Suprapubic skin (tissue), 4 donors: ENCODE results near the gene MALT1. TPM values are rescaled to one million over a fixed set of nuclear protein-coding genes. Genes with fewer than 3 reads are reported as not detected.

Experiments
- DNase-seq, 2 donors: peaks; one replicate each; pipeline ENCODE4 v3.0.0-alpha.2; 2019; ENCODE audit warnings: low spot score in 2 of 2
- H3K27ac ChIP-seq: fragments of 200-600 bp; sonication (generic); one replicate; pipeline ENCODE4 v1.5.1; 2019
- H3K27me3 ChIP-seq: fragments of 200-600 bp; sonication (generic); one replicate; pipeline ENCODE4 v1.5.1; 2019
- H3K36me3 ChIP-seq: fragments of 200-600 bp; sonication (generic); one replicate; pipeline ENCODE4 v1.5.1; 2019
- H3K4me1 ChIP-seq: fragments of 200-600 bp; sonication (generic); one replicate; pipeline ENCODE4 v1.5.1; 2019
- H3K4me3 ChIP-seq: fragments of 200-600 bp; sonication (generic); one replicate; pipeline ENCODE4 v1.5.1; 2019; ENCODE audit warnings: mild to moderate bottlenecking
- H3K9me3 ChIP-seq: fragments of 200-600 bp; sonication (generic); one replicate; pipeline ENCODE4 v1.5.1; 2019
- EP300 ChIP-seq: sonication (generic); formaldehyde crosslinking; IDR thresholded peaks from one replicate; pipeline ENCODE4 v1.6.1; 2017; ENCODE audit warnings: antibody characterized with exemption
- POLR2A ChIP-seq, 2 donors: fragments of 450-650 bp; IDR thresholded peaks; one replicate each; pipeline ENCODE4 v1.6.1; 2017; ENCODE audit warnings: antibody characterized with exemption in 2 of 2, mild to moderate bottlenecking in 2 of 2, moderate library complexity in 2 of 2
- POLR2AphosphoS5 ChIP-seq, 3 donors: sonication (generic); formaldehyde crosslinking; IDR thresholded peaks; one replicate each; pipeline ENCODE4 v1.6.1; 2017; ENCODE audit warnings: antibody characterized with exemption in 3 of 3
- WGBS: methylation state at CpG from one replicate; pipeline ENCODE4 v1.1.5; 2018; 5-methylcytosine and 5-hydroxymethylcytosine counted together
- total RNA-seq, 4 donors: library from RNA; depleted of rRNA; stranded (reverse); fragments of >200 nt; gene quantifications; one replicate each; pipeline ENCODE4 v1.1.0, GENCODE V29; 2016
- TF ChIP-seq, protein P1 (sequence below), 2 donors: fragments of 200-600 bp in 1 of 2; fragments of 450-650 bp in 1 of 2; sonication (generic) in 1 of 2; IDR thresholded peaks; one replicate each; pipeline ENCODE4 v1.5.1; 2016 to 2019; ENCODE audit warnings: antibody characterized with exemption in 2 of 2, mild to moderate bottlenecking in 1 of 2, moderate library complexity in 1 of 2

Gene MALT1
- total RNA-seq, 4 donors from 2014 or later = 33.9 to 49.5 (median 37.1) TPM

DNA sequence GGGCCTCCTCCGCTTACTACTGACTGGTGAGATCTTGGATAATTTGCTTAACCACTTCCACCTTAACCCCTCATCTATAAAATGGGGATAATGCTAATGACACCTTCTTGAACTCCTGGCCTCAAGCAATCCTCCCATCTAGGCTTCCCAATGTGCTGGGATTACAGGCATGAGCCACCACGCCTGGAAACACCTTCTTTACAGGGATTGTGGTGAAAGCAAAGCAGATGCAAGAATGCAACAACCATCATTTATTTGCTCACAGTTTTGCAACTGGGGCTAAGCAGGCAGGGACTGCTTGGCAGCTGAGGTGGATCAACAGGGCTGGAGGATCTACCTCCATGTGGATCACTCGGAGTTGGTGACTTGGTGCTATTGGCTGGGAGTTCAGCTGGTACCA lies 117.2 kb downstream of the MALT1 start:
- Histone ChIP-seq H3K36me3 (no peaks in the 10 kb centered on the region), H3K4me3 (no peak overlapping the region), H3K9me3 (no peaks in the 10 kb centered on the region), H3K27me3 (no peaks in the 10 kb centered on the region), H3K4me1 (peaks cover 35% of the 10 kb centered on the region), H3K27ac (peak overlapping the region; percentile 63)
- no peak for DNase-seq
- WGBS = 82% methylated on average over 3 of the region's 3 CpGs
- TF ChIP-seq POLR2AphosphoS5 (IDR thresholded peaks at IDR 0.05) = no peak
- no peak for TF ChIP-seq POLR2A (IDR thresholded peaks at IDR 0.05)
- TF ChIP-seq, protein P1, sequence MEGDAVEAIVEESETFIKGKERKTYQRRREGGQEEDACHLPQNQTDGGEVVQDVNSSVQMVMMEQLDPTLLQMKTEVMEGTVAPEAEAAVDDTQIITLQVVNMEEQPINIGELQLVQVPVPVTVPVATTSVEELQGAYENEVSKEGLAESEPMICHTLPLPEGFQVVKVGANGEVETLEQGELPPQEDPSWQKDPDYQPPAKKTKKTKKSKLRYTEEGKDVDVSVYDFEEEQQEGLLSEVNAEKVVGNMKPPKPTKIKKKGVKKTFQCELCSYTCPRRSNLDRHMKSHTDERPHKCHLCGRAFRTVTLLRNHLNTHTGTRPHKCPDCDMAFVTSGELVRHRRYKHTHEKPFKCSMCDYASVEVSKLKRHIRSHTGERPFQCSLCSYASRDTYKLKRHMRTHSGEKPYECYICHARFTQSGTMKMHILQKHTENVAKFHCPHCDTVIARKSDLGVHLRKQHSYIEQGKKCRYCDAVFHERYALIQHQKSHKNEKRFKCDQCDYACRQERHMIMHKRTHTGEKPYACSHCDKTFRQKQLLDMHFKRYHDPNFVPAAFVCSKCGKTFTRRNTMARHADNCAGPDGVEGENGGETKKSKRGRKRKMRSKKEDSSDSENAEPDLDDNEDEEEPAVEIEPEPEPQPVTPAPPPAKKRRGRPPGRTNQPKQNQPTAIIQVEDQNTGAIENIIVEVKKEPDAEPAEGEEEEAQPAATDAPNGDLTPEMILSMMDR (IDR thresholded peaks at IDR 0.05) = no peak
- TF ChIP-seq EP300 = no peak

DNA sequence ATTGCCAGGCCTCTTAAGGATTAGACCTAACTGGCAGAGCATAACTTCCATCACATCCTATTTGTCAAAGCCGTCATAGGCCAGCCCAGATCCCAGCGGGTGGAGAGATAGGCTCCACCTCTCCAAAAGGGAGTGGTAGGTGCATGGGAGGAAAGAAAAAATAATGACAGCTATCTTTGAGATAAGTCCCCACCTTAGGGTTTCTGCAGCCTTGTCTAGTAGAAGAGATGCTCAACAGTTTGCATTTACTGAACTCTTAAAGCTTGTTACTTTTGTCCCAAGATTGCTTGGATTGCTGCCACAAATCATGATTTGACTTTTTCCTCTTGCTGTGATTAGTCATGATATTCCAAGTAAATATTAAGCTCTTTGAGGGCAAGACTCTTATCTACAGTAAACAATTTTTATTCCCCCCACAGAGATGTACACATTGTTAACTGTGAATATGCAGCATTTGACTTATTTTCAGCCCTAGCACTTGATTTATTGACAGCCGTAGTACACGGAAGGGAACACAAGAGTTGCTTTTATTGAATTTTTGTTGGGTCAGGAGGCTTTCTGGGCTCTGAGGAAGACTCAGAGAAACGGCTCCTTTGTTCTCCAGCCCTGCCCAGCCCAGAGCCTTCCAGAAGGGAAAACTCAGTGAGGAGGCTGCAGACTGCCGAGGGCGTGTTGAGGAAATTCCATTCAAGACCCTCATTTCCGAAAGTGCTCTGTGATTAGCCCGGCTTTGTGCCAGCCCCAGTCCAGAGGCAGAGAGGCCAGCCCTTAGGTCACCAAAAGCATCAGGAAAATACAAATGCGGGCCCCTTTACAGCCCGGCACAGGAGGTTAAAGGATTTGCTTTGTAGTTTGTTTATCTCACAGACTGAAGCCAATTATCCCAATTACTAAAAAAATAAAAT lies 118.0 kb downstream of the MALT1 start:
- no peak for TF ChIP-seq EP300
- TF ChIP-seq, protein P1 (IDR thresholded peaks at IDR 0.05) = no peak
- no peak for TF ChIP-seq POLR2A (IDR thresholded peaks at IDR 0.05)
- TF ChIP-seq POLR2AphosphoS5 (IDR thresholded peaks at IDR 0.05) = peak in 1 of 3 donors; percentile 13
- Histone ChIP-seq H3K4me3 (no peak overlapping the region), H3K9me3 (no peaks in the 10 kb centered on the region), H3K27me3 (no peaks in the 10 kb centered on the region), H3K36me3 (no peaks in the 10 kb centered on the region), H3K4me1 (peaks cover 35% of the 10 kb centered on the region), H3K27ac (peak overlapping the region; percentile 63)
- 58% methylated on average over 11 of the region's 11 CpGs for WGBS
- DNase-seq = no peak

DNA sequence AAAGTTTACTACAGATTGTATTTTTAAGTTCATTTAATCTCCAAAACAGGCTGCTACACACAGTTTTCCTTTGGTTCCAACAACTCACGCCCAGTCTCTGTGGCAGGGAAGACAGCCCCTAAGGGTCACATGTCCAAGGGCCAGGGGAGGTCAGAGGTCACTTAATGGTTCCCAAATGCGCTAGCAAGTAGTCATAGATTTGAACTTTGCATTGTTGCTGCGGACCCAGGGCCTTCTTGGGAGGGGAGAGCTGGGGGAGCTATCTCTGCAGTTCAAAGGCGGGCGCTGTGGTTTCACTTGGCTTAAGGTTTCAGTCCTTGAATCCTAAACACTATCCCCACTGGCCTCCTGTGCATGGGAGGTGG lies 118.6 kb downstream of the MALT1 start:
- Histone ChIP-seq H3K4me3 (no peak overlapping the region), H3K27me3 (no peaks in the 10 kb centered on the region)
- TF ChIP-seq POLR2A (IDR thresholded peaks at IDR 0.05) (no peak), EP300 (no peak), POLR2AphosphoS5 (IDR thresholded peaks at IDR 0.05) (no peak)
- TF ChIP-seq, protein P1 (IDR thresholded peaks at IDR 0.05) = no peak

DNA sequence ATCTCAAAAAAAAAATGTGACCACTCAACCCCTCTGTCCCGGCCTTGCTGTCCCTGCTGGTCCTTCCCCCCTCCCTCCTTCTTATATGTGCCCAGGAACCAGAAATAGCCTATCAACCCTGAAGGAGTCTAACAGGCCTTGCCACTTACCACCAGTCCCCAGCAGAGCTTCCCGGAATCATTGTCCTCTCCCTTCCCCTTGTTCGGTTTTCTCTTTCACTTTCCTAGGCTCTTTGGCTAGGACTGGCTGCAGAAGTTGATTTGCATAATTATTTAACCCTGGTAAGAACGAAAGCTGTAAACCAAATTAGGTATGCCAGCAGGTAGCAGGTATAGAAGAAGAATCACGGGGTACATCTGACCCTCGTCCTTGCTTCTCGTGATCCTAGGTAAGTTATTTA lies 120.8 kb downstream of the MALT1 start:
- peaks cover 15% of the 10 kb centered on the region for H3K4me1 ChIP-seq
- DNase-seq = no peak
- no peak overlapping the region for H3K27ac ChIP-seq
- no peaks in the 10 kb centered on the region for H3K27me3 ChIP-seq
- 82% methylated on average over 7 of the region's 7 CpGs for WGBS
- TF ChIP-seq, protein P1 (IDR thresholded peaks at IDR 0.05) = no peak
- TF ChIP-seq EP300 = no peak
- TF ChIP-seq POLR2A (IDR thresholded peaks at IDR 0.05) = no peak
- TF ChIP-seq POLR2AphosphoS5 (IDR thresholded peaks at IDR 0.05) = no peak
- H3K36me3 ChIP-seq = no peaks in the 10 kb centered on the region
- H3K9me3 ChIP-seq = no peaks in the 10 kb centered on the region
- H3K4me3 ChIP-seq = no peak overlapping the region

More for the DNA sequence above, 118.6 kb downstream of the MALT1 start:
- Histone ChIP-seq H3K36me3 (no peaks in the 10 kb centered on the region), H3K27ac (peak overlapping the region; percentile 63), H3K4me1 (peaks cover 28% of the 10 kb centered on the region), H3K9me3 (no peaks in the 10 kb centered on the region)
- no peak for DNase-seq
- 58% methylated on average over 5 of the region's 5 CpGs for WGBS

DNA sequence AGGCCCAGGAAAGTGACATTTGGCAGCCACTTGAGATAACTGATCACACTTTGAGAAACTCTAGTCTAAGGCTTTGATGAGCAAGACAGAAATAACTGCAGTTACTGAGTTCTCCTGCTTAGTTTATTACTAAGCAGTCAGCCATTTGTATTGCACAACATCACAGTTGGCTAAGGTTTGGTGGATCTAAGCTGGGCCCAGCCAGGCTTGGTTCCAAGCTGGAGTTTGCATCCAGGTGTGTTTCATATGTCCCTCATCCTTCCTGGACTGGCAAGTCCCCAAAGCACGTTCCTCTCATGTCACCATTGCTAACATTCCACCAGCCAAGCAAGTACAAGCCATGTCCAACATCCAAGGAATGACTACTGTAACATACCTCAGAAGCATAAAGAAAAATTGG lies 122.1 kb downstream of the MALT1 start:
- Histone ChIP-seq H3K4me3 (no peak overlapping the region), H3K36me3 (no peaks in the 10 kb centered on the region), H3K9me3 (no peaks in the 10 kb centered on the region), H3K27me3 (no peaks in the 10 kb centered on the region), H3K4me1 (peaks cover 13% of the 10 kb centered on the region), H3K27ac (no peak overlapping the region)
- DNase-seq = no peak
- peak in 1 of 3 donors; percentile 19 for TF ChIP-seq POLR2AphosphoS5 (IDR thresholded peaks at IDR 0.05)
- no peak for TF ChIP-seq POLR2A (IDR thresholded peaks at IDR 0.05)
- 57% methylated on average over 1 of the region's 1 CpG for WGBS
